SK-N-SH treated with all-trans-retinoic acid at 6 μM for 48 hours (cell line): ENCODE results near the gene RAP1A.

Experiments
- ATAC-seq: fragments of 200-7000 bp; cut with Tn5 transposase; 3 replicates; pipeline ENCODE4 v1.9.1; 2020; ENCODE audit warnings: mild to moderate bottlenecking, moderate library complexity
- ARNTL ChIP-seq: fragments of 450-650 bp; formaldehyde crosslinking; IDR thresholded peaks from 2 replicates; pipeline ENCODE4 v1.5.0; 2020; ENCODE audit warnings: low read depth, mild to moderate bottlenecking, moderate library complexity, borderline replicate concordance
- BACH2 ChIP-seq: fragments of 250-450 bp; sonication (Bioruptor Pico); IDR thresholded peaks from 2 replicates; pipeline ENCODE4 v1.9.0; 2021; ENCODE audit warnings: mild to moderate bottlenecking, borderline replicate concordance
- CREB5 ChIP-seq: fragments of 250-450 bp; sonication (Bioruptor Pico); IDR thresholded peaks from 2 replicates; pipeline ENCODE4 v1.5.1; 2020; ENCODE audit warnings: low read depth, mild to moderate bottlenecking, moderate library complexity
- CSDC2 ChIP-seq: fragments of 250-450 bp; sonication (Bioruptor Pico); IDR thresholded peaks from 2 replicates; pipeline ENCODE4 v1.5.0; 2020; ENCODE audit warnings: mild to moderate bottlenecking, moderate library complexity
- CSRNP3 ChIP-seq: fragments of 250-450 bp; sonication (Bioruptor Pico); IDR thresholded peaks from 2 replicates; pipeline ENCODE4 v1.5.1; 2021; ENCODE audit warnings: mild to moderate bottlenecking, moderate library complexity
- ESRRG ChIP-seq: fragments of 250-450 bp; sonication (Bioruptor Pico); IDR thresholded peaks from 2 replicates; pipeline ENCODE4 v1.6.1; 2021; ENCODE audit warnings: mild to moderate bottlenecking
- OSR1 ChIP-seq: fragments of 250-450 bp; sonication (Bioruptor Pico); IDR thresholded peaks from 2 replicates; pipeline ENCODE4 v1.8.0; 2022; ENCODE audit warnings: moderate library complexity, mild to moderate bottlenecking, inconsistent platforms
- PATZ1 ChIP-seq: fragments of 250-450 bp; sonication (Bioruptor Pico); IDR thresholded peaks from 2 replicates; pipeline ENCODE4 v1.8.0; 2020; ENCODE audit warnings: mild to moderate bottlenecking, moderate library complexity, borderline replicate concordance
- PPARA ChIP-seq: fragments of 250-450 bp; sonication (Bioruptor Pico); IDR thresholded peaks from 2 replicates; pipeline ENCODE4 v1.5.0; 2020; ENCODE audit warnings: mild to moderate bottlenecking, borderline replicate concordance
- RARB ChIP-seq: fragments of 250-450 bp; sonication (Bioruptor Pico); IDR thresholded peaks from 2 replicates; pipeline ENCODE4 v1.8.0; 2021; ENCODE audit warnings: mild to moderate bottlenecking, moderate library complexity
- SNAI2 ChIP-seq: fragments of 250-450 bp; sonication (Bioruptor Pico); IDR thresholded peaks from 2 replicates; pipeline ENCODE4 v1.5.0; 2020; ENCODE audit warnings: mild to moderate bottlenecking, moderate library complexity
- TOX ChIP-seq: fragments of 250-450 bp; sonication (Bioruptor Pico); IDR thresholded peaks from 2 replicates; pipeline ENCODE4 v1.8.0; 2021; ENCODE audit warnings: mild to moderate bottlenecking, moderate library complexity, borderline replicate concordance
- TSHZ2 ChIP-seq: fragments of 250-450 bp; sonication (Bioruptor Pico); IDR thresholded peaks from 2 replicates; pipeline ENCODE4 v1.5.0; 2020; ENCODE audit warnings: mild to moderate bottlenecking, moderate library complexity
- ZC3H10 ChIP-seq: fragments of 250-450 bp; sonication (Bioruptor Pico); IDR thresholded peaks from 2 replicates; pipeline ENCODE4 v1.5.1; 2021; ENCODE audit warnings: mild to moderate bottlenecking, moderate library complexity
- ZFP3 ChIP-seq: fragments of 250-450 bp; sonication (Bioruptor Pico); IDR thresholded peaks from 2 replicates; pipeline ENCODE4 v1.5.0; 2020; ENCODE audit warnings: mild to moderate bottlenecking, moderate library complexity
- ZFP30 ChIP-seq: fragments of 450-650 bp; formaldehyde crosslinking; IDR thresholded peaks from 2 replicates; pipeline ENCODE4 v1.5.0; 2022; ENCODE audit warnings: mild to moderate bottlenecking, moderate library complexity
- ZNF565 ChIP-seq: fragments of 450-650 bp; formaldehyde crosslinking; conservative IDR thresholded peaks from 2 replicates; pipeline ENCODE4 v1.5.0; 2020; ENCODE audit warnings: low read depth, mild to moderate bottlenecking, moderate library complexity
- ZNF70 ChIP-seq: fragments of 450-650 bp; formaldehyde crosslinking; IDR thresholded peaks from 2 replicates; pipeline ENCODE4 v1.5.0; 2020; ENCODE audit warnings: mild to moderate bottlenecking, moderate library complexity
- ZNF8 ChIP-seq: fragments of 450-650 bp; formaldehyde crosslinking; IDR thresholded peaks from 2 replicates; pipeline ENCODE4 v1.5.0; 2020; ENCODE audit warnings: mild to moderate bottlenecking, moderate library complexity

RAP1A gene

GRCh38 chr1:111732718-111733117 lies 113.1 kb downstream of the RAP1A start (continued):
- no peak for TF ChIP-seq ZC3H10 (CRISPR knock-in tag)
- no peak for TF ChIP-seq PPARA (CRISPR knock-in tag)
- TF ChIP-seq ESRRG (CRISPR knock-in tag) = no peak

GRCh38 chr1:111733183-111733991 lies 113.8 kb downstream of the RAP1A start:
- TF ChIP-seq SNAI2 (CRISPR knock-in tag) (no peak), ZNF70 (CRISPR knock-in tag) (no peak), ARNTL (CRISPR knock-in tag) (no peak)

GRCh38 chr1:111733992-111734341 lies 114.4 kb downstream of the RAP1A start:
- TF ChIP-seq TSHZ2 (CRISPR knock-in tag) (no peak), ZNF8 (no peak), RARB (CRISPR knock-in tag) (no peak), ARNTL (CRISPR knock-in tag) (no peak), BACH2 (CRISPR knock-in tag) (no peak), CSDC2 (CRISPR knock-in tag) (no peak), ZNF565 (CRISPR knock-in tag) (no peak), TOX (CRISPR knock-in tag) (no peak), OSR1 (CRISPR knock-in tag) (no peak), CREB5 (CRISPR knock-in tag) (no peak), ZNF70 (CRISPR knock-in tag) (no peak), ZFP30 (no peak), CSRNP3 (CRISPR knock-in tag) (no peak), PATZ1 (no peak), ZC3H10 (CRISPR knock-in tag) (no peak), SNAI2 (CRISPR knock-in tag) (no peak), ESRRG (CRISPR knock-in tag) (no peak), ZFP3 (no peak)
- no peak for ATAC-seq

More at GRCh38 chr1:111733183-111733991, 113.8 kb downstream of the RAP1A start:
- ATAC-seq = no peak

- ATAC-seq = no peak
- TF ChIP-seq PPARA (CRISPR knock-in tag) (no peak), ZFP3 (no peak)
- TF ChIP-seq, all 23 proteins: peak for 0
Measured at GRCh38 chr1:111734426-111734825, 114.8 kb downstream of the RAP1A start.

- ATAC-seq = no peak
- TF ChIP-seq RARB (CRISPR knock-in tag) = no peak
- no peak for TF ChIP-seq ZNF8
Measured at GRCh38 chr1:111734856-111735255, 115.3 kb downstream of the RAP1A start.
